Right lobe of liver (tissue), 6 donors: ENCODE measurements around the gene TBC1D19. TPM values are rescaled to one million over a fixed set of nuclear protein-coding genes. Genes with fewer than 3 reads are reported as not detected.
"Not testable (repeated sequence)": the region's sequence is repeated elsewhere in the genome, so short reads cannot be mapped to it uniquely, and the experiment has no call there.

Experiments used
- ATAC-seq, 4 donors: fragments of 200-7000 bp; cut with Tn5 transposase; one replicate each; pipeline ENCODE4 v1.9.1; 2020; ENCODE audit warnings: mild to moderate bottlenecking in 4 of 4, moderate library complexity in 4 of 4
- DNase-seq, 3 donors: peaks; one replicate each; pipeline ENCODE4 v3.0.0-alpha.2; 2020
- H3K27ac ChIP-seq, 3 donors: fragments of 200-600 bp; one replicate each; pipeline ENCODE4 v1.8.0; 2022
- H3K27me3 ChIP-seq, 2 donors: fragments of 200-600 bp; one replicate each; pipeline ENCODE4 v1.8.0; 2022
- H3K36me3 ChIP-seq, 4 donors: fragments of 200-600 bp; sonication (generic) in 1 of 4; one replicate each; pipeline versions ENCODE4 v1.5.1 to v1.8.0; 2017 to 2022; ENCODE audit warnings: control low read depth in 1 of 4
- H3K4me1 ChIP-seq, 4 donors: fragments of 200-600 bp; sonication (generic) in 1 of 4; one replicate each; pipeline versions ENCODE4 v1.5.1 to v1.8.0; 2017 to 2022; ENCODE audit warnings: control low read depth in 1 of 4
- H3K4me3 ChIP-seq, 3 donors: fragments of 200-600 bp; one replicate each; pipeline ENCODE4 v1.8.0; 2022
- H3K9me3 ChIP-seq, 4 donors: fragments of 200-600 bp; sonication (generic) in 1 of 4; one replicate each; pipeline versions ENCODE4 v1.5.1 to v1.8.0; 2017 to 2022; ENCODE audit warnings: control low read depth in 1 of 4
- CTCF ChIP-seq, 4 donors: fragments of 200-600 bp in 3 of 4; fragments of 450-650 bp in 1 of 4; IDR thresholded peaks; one replicate each; pipeline versions ENCODE4 v1.5.1 to v1.8.0; 2016 to 2022; ENCODE audit warnings: antibody characterized with exemption in 4 of 4, mild to moderate bottlenecking in 2 of 4
- POLR2A ChIP-seq: fragments of 450-650 bp; IDR thresholded peaks from one replicate; pipeline ENCODE4 v1.6.1; 2017; ENCODE audit warnings: antibody characterized with exemption, mild to moderate bottlenecking
- WGBS: methylation state at CpG from one replicate; pipeline ENCODE4 v1.1.6; 2018; ENCODE audit warnings: low coverage, low lambda C conversion rate; ENCODE audit not compliant: insufficient coverage; ENCODE audit errors: missing lambda C conversion rate; 5-methylcytosine and 5-hydroxymethylcytosine counted together
- intact Hi-C, 2 donors: fragments of 100-400 bp; cut with DNase I; formaldehyde crosslinking; loops; one replicate each; pipeline versions ENCODE4 v1.11.2 to v1.14.1; 2022
- total RNA-seq, 6 experiments: library from RNA; depleted of rRNA in 2 of 6; stranded (reverse); fragments of >200 nt in 2 of 6; fragmentation: NEBNext Ultra II Directional in 3 of 6; extraction: Animal tissue kit (Norgen Biotek cat#: 25700) in 3 of 6; gene quantifications; one replicate each; pipeline versions ENCODE4 v1.1.0 to v1.2.4, GENCODE V29; 2016 to 2023
- donor health status: DM: no; HTN: yes; CAD: no.
- donor health status: DM: no; HTN: no; CAD: no.
- donor health status: DM: no; HTN: no; CAD: no.
- donor health status: DM: no; HTN: yes; CAD: no.
- donor health status: DM: no; HTN: yes; CAD: no.

Gene TBC1D19
- total RNA-seq, 6 experiments from 2014 or later, result 1.8 to 5.3 (median 2.4) TPM

DNA sequence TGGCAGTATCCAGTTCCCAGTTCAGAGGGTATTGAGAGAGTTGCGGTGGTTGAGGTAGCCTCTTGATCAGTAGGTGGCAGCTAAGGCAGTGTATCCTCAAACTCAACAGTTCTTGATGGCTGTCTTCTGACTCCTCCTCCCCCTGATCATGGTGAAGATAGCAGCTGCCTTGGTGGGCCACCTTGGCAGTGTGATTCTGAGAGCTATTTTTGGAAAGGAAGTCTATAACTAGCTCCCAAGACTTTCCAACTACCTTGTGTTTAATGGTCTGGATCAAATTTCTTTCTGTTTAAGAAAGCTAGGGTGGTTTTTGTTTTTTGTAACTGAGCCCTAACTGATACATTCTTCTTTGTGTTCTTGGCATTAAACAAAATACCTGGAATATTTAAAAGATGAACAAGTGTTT lies 10.5 kb upstream of the TBC1D19 start:
- Histone ChIP-seq H3K36me3 (no peaks in the 10 kb centered on the region), H3K4me3 (no peak overlapping the region), H3K4me1 (no peaks in the 10 kb centered on the region), H3K27me3 (no peaks in the 10 kb centered on the region), H3K9me3 (no peaks in the 10 kb centered on the region), H3K27ac (no peak overlapping the region)
- ATAC-seq (no peak), DNase-seq (no peak)
- TF ChIP-seq CTCF (IDR thresholded peaks at IDR 0.05) (no peak), POLR2A (no peak)
- no CpG with 5 or more reads among the region's 1 CpG for WGBS
- intact Hi-C loops, result no loop called here

GRCh38 chr4:26574563-26574962 lies 9.3 kb upstream of the TBC1D19 start:
- H3K27ac ChIP-seq, result no peak overlapping the region
- WGBS, result 23% methylated on average over 1 of the region's 1 CpG
- intact Hi-C loops, result no loop called here
- H3K9me3 ChIP-seq, result no peaks in the 10 kb centered on the region
- no peaks in the 10 kb centered on the region for H3K36me3 ChIP-seq
- no peak overlapping the region for H3K4me3 ChIP-seq
- no peak for TF ChIP-seq POLR2A
- TF ChIP-seq CTCF (IDR thresholded peaks at IDR 0.05), result no peak
- no peak for DNase-seq
- no peaks in the 10 kb centered on the region for H3K4me1 ChIP-seq
- H3K27me3 ChIP-seq, result no peaks in the 10 kb centered on the region
- no peak for ATAC-seq

DNA sequence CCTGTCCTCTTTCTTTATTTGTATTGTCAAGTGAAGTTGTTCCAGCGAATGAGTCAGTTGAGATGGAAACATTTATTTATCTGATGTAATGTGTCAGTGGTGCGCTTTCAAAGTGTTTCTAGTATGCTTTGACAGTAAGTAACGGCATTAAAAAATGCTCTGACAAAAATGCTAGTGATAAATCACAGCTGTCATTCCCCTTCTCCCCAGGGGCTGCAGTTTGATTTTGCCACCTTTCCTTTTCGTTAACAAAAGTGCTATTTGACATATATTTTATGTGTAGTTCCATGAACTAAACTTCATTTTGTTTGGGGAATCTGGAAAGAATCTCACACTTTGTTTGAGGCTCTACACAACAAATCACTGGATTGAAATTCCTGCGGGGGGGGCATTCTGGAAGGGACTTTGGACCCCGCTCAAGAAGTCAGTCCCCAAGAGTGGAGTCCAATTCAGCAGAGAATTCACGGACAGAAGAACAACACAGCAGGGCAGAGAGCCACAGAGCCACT lies 7.6 kb upstream of the TBC1D19 start:
- H3K9me3 ChIP-seq, result no peaks in the 10 kb centered on the region
- H3K4me3 ChIP-seq, result no peak overlapping the region
- H3K4me1 ChIP-seq, result no peaks in the 10 kb centered on the region
- no peaks in the 10 kb centered on the region for H3K36me3 ChIP-seq
- DNase-seq (no peak), ATAC-seq (no peak)
- intact Hi-C loops, result no loop called here
- no peak for TF ChIP-seq CTCF (IDR thresholded peaks at IDR 0.05)
- no peak for TF ChIP-seq POLR2A
- WGBS, result 51% methylated on average over 7 of the region's 7 CpGs
- no peaks in the 10 kb centered on the region for H3K27me3 ChIP-seq
- H3K27ac ChIP-seq, result no peak overlapping the region

DNA sequence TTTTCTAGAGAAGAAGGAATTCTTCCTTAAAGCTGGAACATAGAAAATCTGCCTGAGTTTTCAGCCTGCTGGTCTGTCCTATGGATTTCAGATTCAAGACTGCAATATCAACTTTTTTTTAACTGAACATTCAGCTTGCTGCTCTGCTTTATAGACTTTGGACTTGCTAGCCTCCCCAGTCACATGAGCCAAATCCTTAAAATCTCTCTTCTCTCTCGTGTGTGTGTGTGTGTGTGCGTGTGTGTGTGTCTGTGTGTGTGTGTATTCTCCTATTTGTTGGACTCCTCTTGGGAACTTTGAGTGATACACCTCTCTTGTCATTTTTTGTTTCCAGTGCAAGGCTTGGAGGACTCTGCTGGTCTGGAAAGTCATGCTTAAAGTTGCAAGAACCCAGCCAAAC lies 6.8 kb upstream of the TBC1D19 start:
- TF ChIP-seq POLR2A (no peak), CTCF (IDR thresholded peaks at IDR 0.05) (no peak)
- no peaks in the 10 kb centered on the region for H3K36me3 ChIP-seq
- H3K4me3 ChIP-seq, result no peak overlapping the region
- no peaks in the 10 kb centered on the region for H3K9me3 ChIP-seq
- 31% methylated on average over 2 of the region's 2 CpGs for WGBS
- H3K27me3 ChIP-seq, result no peaks in the 10 kb centered on the region
- H3K27ac ChIP-seq, result no peak overlapping the region
- DNase-seq (no peak), ATAC-seq (no peak)
- intact Hi-C loops, result no loop called here
- no peaks in the 10 kb centered on the region for H3K4me1 ChIP-seq

DNA sequence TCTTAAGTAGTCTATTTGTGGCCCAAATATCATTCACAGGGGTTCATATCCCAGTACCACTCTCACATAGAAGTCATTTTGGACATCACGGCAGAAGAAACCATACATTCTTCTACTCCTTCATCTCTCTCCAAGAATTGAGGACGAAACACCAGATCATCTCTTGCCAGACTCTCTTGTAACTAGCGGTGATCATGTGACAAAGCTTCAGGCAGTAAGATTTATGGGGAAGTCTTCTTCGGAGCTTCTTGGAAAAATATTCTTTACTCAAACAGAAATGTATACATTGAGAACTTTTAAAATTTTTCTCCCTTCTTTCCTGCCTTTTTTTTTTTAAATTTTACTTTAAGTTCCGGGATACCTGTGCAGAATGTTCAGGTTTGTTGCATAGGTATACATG lies 4.7 kb upstream of the TBC1D19 start:
- Histone ChIP-seq H3K36me3 (no peaks in the 10 kb centered on the region), H3K27ac (no peak overlapping the region), H3K4me3 (no peak overlapping the region), H3K9me3 (no peaks in the 10 kb centered on the region), H3K27me3 (no peaks in the 10 kb centered on the region), H3K4me1 (no peaks in the 10 kb centered on the region)
- no peak for TF ChIP-seq POLR2A
- TF ChIP-seq CTCF (IDR thresholded peaks at IDR 0.05), result no peak
- 72% methylated on average over 5 of the region's 5 CpGs for WGBS
- DNase-seq, result no peak
- no peak for ATAC-seq
- intact Hi-C loops, result no loop called here

GRCh38 chr4:26581341-26581740 lies 2.5 kb upstream of the TBC1D19 start:
- ATAC-seq, H3K4me1 ChIP-seq, H3K27me3 ChIP-seq, H3K4me3 ChIP-seq, intact Hi-C loops, H3K9me3 ChIP-seq, H3K27ac ChIP-seq, DNase-seq, H3K36me3 ChIP-seq: not testable (repeated sequence)
- 77% methylated on average over 4 of the region's 4 CpGs for WGBS
